K562 (cell line): Measurements from ENCODE around the gene ARID3B. TPM values are rescaled to one million over a fixed set of nuclear protein-coding genes. Genes with fewer than 3 reads are reported as not detected.

Experiments used
- ATAC-seq: fragments of 200-7000 bp; cut with Tn5 transposase; 3 replicates; pipeline ENCODE4 v1.9.1; 2020; ENCODE audit warnings: moderate library complexity
- BruUV-seq: library from RNA; stranded (reverse); fragments of 400-500 nt; replicated peaks from 2 replicates; lab custom pipeline; 2021; lab: Mats Ljungman, UMichigan
- CTCF ChIA-PET: fragments of 300-600 bp; formaldehyde crosslinking; extraction: SDS; loops from one replicate; lab custom pipeline; 2021; ENCODE audit warnings: low intra/inter-chr PET ratio; lab: Yijun Ruan, JAX
- POLR2A ChIA-PET: fragments of 300-600, 350-650 bp; sonication (Branson Sonifier 250); formaldehyde crosslinking; extraction: SDS; loops from one replicate; lab custom pipeline; 2021; ENCODE audit warnings: antibody characterized with exemption, inconsistent platforms; lab: Yijun Ruan, JAX
- DNase-seq, 4 experiments: peaks; one replicate each; pipeline versions ENCODE4 v3.0.0 to v3.0.0-alpha.2; 2011 to 2018; ENCODE audit warnings: low spot score in 3 of 4, mixed read lengths in 3 of 4; ENCODE audit errors: extremely low read depth in 1 of 4
- FAIRE-seq: peaks from 2 replicates; lab custom pipeline; 2011; peaks lifted over from hg19 to GRCh38; lab: Jason Lieb, UNC
- H2AFZ ChIP-seq: 2 replicates; pipeline ENCODE4 v1.6.0; 2011; ENCODE audit warnings: low read depth, low read length, control low read depth, inconsistent platforms
- H3K27ac ChIP-seq: fragments of 200-600 bp; 3 replicates; pipeline ENCODE4 v1.8.0; 2011; ENCODE audit warnings: low read depth, mild to moderate bottlenecking, control low read depth, inconsistent platforms, low read length, moderate library complexity, mixed read lengths; ENCODE audit errors: extremely low read depth
- H3K27me3 ChIP-seq, 2 experiments: fragments of 300-600 bp in 1 of 2; 2 replicates in 1 of 2; 3 replicates in 1 of 2; pipeline versions ENCODE4 v1.6.0 to v1.8.0; 2011; ENCODE audit warnings: inconsistent platforms in 2 of 2, low read length in 2 of 2, mild to moderate bottlenecking in 1 of 2, mixed read lengths in 1 of 2, moderate library complexity in 1 of 2; ENCODE audit not compliant: control insufficient read depth in 2 of 2, insufficient read depth in 2 of 2
- H3K36me3 ChIP-seq: fragments of 300-600 bp; 3 replicates; pipeline ENCODE4 v1.8.0; 2011; ENCODE audit warnings: mild to moderate bottlenecking, low read length, inconsistent platforms; ENCODE audit not compliant: control insufficient read depth, insufficient read depth
- H3K4me1 ChIP-seq, 2 experiments: fragments of 200-600 bp in 1 of 2; replicated peaks in 1 of 2; 2 replicates in 1 of 2; 3 replicates in 1 of 2; pipeline versions ENCODE4 v1.5.1 to v1.8.0; 2011; ENCODE audit warnings: inconsistent platforms in 2 of 2, low read length in 2 of 2, mild to moderate bottlenecking in 1 of 2, mixed read lengths in 1 of 2, moderate library complexity in 1 of 2; ENCODE audit not compliant: control insufficient read depth in 2 of 2, insufficient read depth in 2 of 2
- H3K4me2 ChIP-seq: 2 replicates; pipeline ENCODE4 v1.6.1; 2011; ENCODE audit warnings: low read length, control low read depth, inconsistent platforms, mixed read lengths; ENCODE audit not compliant: insufficient read depth
- H3K4me3 ChIP-seq: fragments of 200-600 bp; sonication (generic), shearing (Covaris generic); 2 replicates; pipeline ENCODE4 v1.5.1; 2016; ENCODE audit warnings: control low read depth, inconsistent platforms
- H3K79me2 ChIP-seq: fragments of 200-600 bp; 3 replicates; pipeline ENCODE4 v1.8.0; 2011; ENCODE audit warnings: low read length, inconsistent platforms; ENCODE audit not compliant: control insufficient read depth, insufficient read depth
- H3K9ac ChIP-seq, 2 experiments: 2 replicates each; pipeline versions ENCODE4 v1.6.0 to v1.6.1; 2011; ENCODE audit warnings: low read depth in 2 of 2, low read length in 2 of 2, control low read depth in 1 of 2, inconsistent platforms in 1 of 2, mild to moderate bottlenecking in 1 of 2, mixed read lengths in 1 of 2; ENCODE audit not compliant: insufficient read depth in 1 of 2
- H3K9me1 ChIP-seq: one replicate; pipeline ENCODE4 v1.6.0; 2011; ENCODE audit warnings: inconsistent platforms, mild to moderate bottlenecking, low read length, moderate library complexity; ENCODE audit not compliant: control insufficient read depth, insufficient read depth
- H3K9me3 ChIP-seq: replicated peaks from 2 replicates; pipeline ENCODE4 v1.5.1; 2011; ENCODE audit warnings: low read depth, low read length, inconsistent platforms; ENCODE audit not compliant: control insufficient read depth, insufficient read depth
- H4K20me1 ChIP-seq: replicated peaks from 2 replicates; pipeline ENCODE4 v1.6.1; 2011; ENCODE audit warnings: low read length, inconsistent platforms, mixed read lengths; ENCODE audit not compliant: control insufficient read depth, insufficient read depth
- CBX3 ChIP-seq, 2 experiments: IDR thresholded peaks; 1 replicate in 1 of 2; 2 replicates in 1 of 2; pipeline ENCODE4 v1.6.1; 2012; ENCODE audit warnings: inconsistent platforms in 2 of 2, low read length in 2 of 2, borderline replicate concordance in 1 of 2, control low read depth in 1 of 2
- IFI16 ChIP-seq: fragments of 250-450 bp; sonication (Bioruptor Pico); IDR thresholded peaks from 2 replicates; pipeline ENCODE4 v2.1.2; 2022; ENCODE audit warnings: mild to moderate bottlenecking, inconsistent platforms
- PCBP1 ChIP-seq: fragments of 200-400 bp; formaldehyde crosslinking; IDR thresholded peaks from 2 replicates; pipeline ENCODE4 v1.6.1; 2018; ENCODE audit warnings: mild to moderate bottlenecking, low read depth, low read length; ENCODE audit not compliant: poor library complexity, severe bottlenecking
- RBM14 ChIP-seq: fragments of 200-400 bp; formaldehyde crosslinking; IDR thresholded peaks from 2 replicates; pipeline ENCODE4 v1.6.1; 2018; ENCODE audit warnings: low read depth, mild to moderate bottlenecking, low read length, moderate library complexity, borderline replicate concordance; ENCODE audit not compliant: insufficient read depth
- RBM39 ChIP-seq: fragments of 200-400 bp; formaldehyde crosslinking; optimal IDR thresholded peaks from 2 replicates; pipeline ENCODE3; 2018; ENCODE audit warnings: low read depth, low read length
- SAFB ChIP-seq: fragments of 200-400 bp; formaldehyde crosslinking; IDR thresholded peaks from 2 replicates; pipeline ENCODE4 v1.6.1; 2017; ENCODE audit warnings: low read depth, low read length, borderline replicate concordance
- SETDB1 ChIP-seq: IDR thresholded peaks from one replicate; pipeline ENCODE4 v1.6.1; 2012; ENCODE audit warnings: low read length, control low read depth, inconsistent platforms
- SFPQ ChIP-seq: fragments of 200-400 bp; formaldehyde crosslinking; IDR thresholded peaks from 2 replicates; pipeline ENCODE4 v1.6.1; 2017; ENCODE audit warnings: mild to moderate bottlenecking, low read depth, low read length, moderate library complexity
- ZNF407 ChIP-seq: fragments of 450-650 bp; IDR thresholded peaks from 2 replicates; pipeline ENCODE4 v1.6.1; 2016; ENCODE audit warnings: low read depth
- WGBS: fragments of 100-300 bp; shearing (Covaris generic); methylation state at CpG from one replicate; pipeline ENCODE4 v1.1.6; 2016; ENCODE audit warnings: low coverage, mixed read lengths; ENCODE audit not compliant: insufficient coverage; ENCODE audit errors: missing lambda C conversion rate; 5-methylcytosine and 5-hydroxymethylcytosine counted together
- in situ Hi-C: fragments of 300-500 bp; cut with MboI; formaldehyde crosslinking; loops from 4 replicates; pipeline ENCODE4 v1.15.0; 2018; ENCODE audit warnings: inconsistent platforms, mixed read lengths
- intact Hi-C: fragments of 100-400 bp; cut with micrococcal nuclease; formaldehyde crosslinking; loops from 2 replicates; pipeline ENCODE4 v1.14.2; 2022
- polyA plus RNA-seq, 8 experiments: library from polyadenylated mRNA; depleted of rRNA in 4 of 8; stranded (reverse) in 5 of 8; unstranded in 3 of 8; fragments of >200 nt; fragmentation: Nextera tagmentation in 2 of 8; fragmentation: Illumina TruSeq in 1 of 8; extraction: Ambion mirVana in 2 of 8; extraction: Trizol in 1 of 8; gene quantifications; 2 replicates each; pipeline versions ENCODE4 v1.2.1 to v1.2.3, GENCODE V29; 2011 to 2014; ENCODE audit warnings: inconsistent platforms in 1 of 8, missing spikeins in 1 of 8
- total RNA-seq, 7 experiments: library from RNA; depleted of rRNA in 6 of 7; stranded (reverse); fragments of >200 nt in 6 of 7; fragmentation: Illumina TruSeq in 2 of 7; extraction: Trizol in 2 of 7; gene quantifications; 2 replicates each; pipeline versions ENCODE4 v1.2.1 to v1.2.3, GENCODE V29; 2011 to 2021; ENCODE audit warnings: low replicate concordance in 1 of 7

The ARID3B gene
- total and polyA plus RNA-seq, 9 of the 15 experiments (the other 6 are each of a cell fraction or from before 2014, with no cell fraction given), result 0.32 to 15.1 (median 7.1) TPM

- Histone ChIP-seq H3K27me3 (peaks cover 0 to 7% of the 10 kb centered on the region in 2 experiments; a peak in 2 of 5 replicates), H3K4me1 (peaks cover 32 to 63% of the 10 kb centered on the region in 2 experiments), H3K9me1 (peaks cover 2% of the 10 kb centered on the region), H3K9ac (0 out of 4 replicates have a peak overlapping the region, but pooled peaks of 1 of the 2 experiments have one; percentile 57), H3K79me2 (peaks cover 34% of the 10 kb centered on the region), H3K27ac (no peak overlapping the region), H3K4me2 (no peak overlapping the region), H3K4me3 (no peak overlapping the region), H4K20me1 (peaks cover 39% of the 10 kb centered on the region), H2AFZ (no peak overlapping the region), H3K9me3 (no peaks in the 10 kb centered on the region), H3K36me3 (peaks cover 12% of the 10 kb centered on the region; the same call in 2 of the 3 replicates)
- in situ Hi-C loops, result loop anchor here (5.0 kb wide), 1 partner anchor 66 kb away; no protein-coding TSS in a partner anchor
- intact Hi-C loops, result loop anchor here (5.0 to 10.0 kb wide), 2 partner anchors 151 to 619 kb away; partner anchors contain the start of genes PML, STOML1 and UBL7
- no peak for ATAC-seq
- CTCF ChIA-PET, result interaction anchor here (0.7 kb wide), 1 partner anchor 17 kb away, joined by 3 read pairs; no protein-coding TSS in a partner anchor
- BruUV-seq, result no TSS peak
- no peak for FAIRE-seq
- no peak for DNase-seq
- 9% methylated on average over 5 of the region's 6 CpGs for WGBS
- POLR2A ChIA-PET, result interaction anchor here (0.5 to 9.7 kb wide), 8 partner anchors 12 to 1118 kb away, joined by 3 to 111 read pairs (median 4); no protein-coding TSS in a partner anchor
- no peak for TF ChIP-seq ZNF407
- no peak for TF ChIP-seq RBM14
- no peak for TF ChIP-seq SETDB1
- no peak for TF ChIP-seq SFPQ
- no peak for TF ChIP-seq PCBP1
- TF ChIP-seq IFI16 (CRISPR knock-in tag), result no peak
- no peak for TF ChIP-seq SAFB
- no peak for TF ChIP-seq CBX3 (IDR thresholded peaks at IDR 0.05; ENCODE audit: borderline replicate concordance in 1 of 2, low read length in 2 of 2)
- TF ChIP-seq RBM39, result no peak
Observed at GRCh38 chr15:74613089-74613952, 72.3 kb downstream of the ARID3B start.
